GM04503 (cell line): ENCODE data around the gene COQ5.
"Not testable (repeated sequence)": the region's sequence is repeated elsewhere in the genome, so short reads cannot be mapped to it uniquely, and the experiment has no call there.

Source experiments
- DNase-seq: peaks from one replicate; pipeline ENCODE4 v3.0.0-alpha.2; 2012; ENCODE audit warnings: low read depth

The COQ5 gene

DNA sequence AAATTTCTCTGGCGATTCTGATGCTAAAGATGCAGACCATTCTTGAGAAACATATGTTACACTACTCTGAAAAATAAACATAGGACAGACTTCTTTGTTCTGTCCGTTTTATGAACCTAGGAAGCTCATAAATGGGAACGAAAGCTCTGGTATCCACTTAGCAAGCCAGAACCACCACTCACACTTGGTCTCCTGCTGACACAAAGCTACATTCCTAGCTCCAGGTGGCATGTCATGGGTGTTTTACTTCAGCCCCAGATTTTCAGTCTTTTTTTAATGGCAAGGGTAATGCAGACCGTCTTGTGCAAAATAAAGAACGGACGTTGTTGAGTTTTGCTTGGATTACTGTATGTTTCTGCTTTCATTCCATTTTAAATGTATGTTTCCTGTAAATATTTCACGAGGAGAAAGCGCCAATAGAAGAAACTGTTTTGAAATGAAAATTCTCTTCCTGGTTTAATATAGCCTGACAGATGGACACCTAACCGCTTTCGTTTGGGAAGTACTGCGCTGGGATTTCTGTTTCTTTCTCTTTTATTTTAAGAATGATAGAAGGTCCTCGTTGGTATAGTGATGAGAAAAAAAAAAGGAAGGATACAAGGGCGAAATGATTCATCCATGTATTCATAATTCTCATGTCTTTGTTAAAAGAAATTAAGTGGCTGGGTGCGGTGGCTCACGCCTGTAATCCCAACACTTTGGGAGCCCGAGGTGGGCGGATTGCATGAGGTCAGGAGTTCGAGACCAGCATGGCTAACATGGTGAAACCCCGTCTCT lies 871 bp upstream of the COQ5 start:
- DNase-seq = no peak

DNA sequence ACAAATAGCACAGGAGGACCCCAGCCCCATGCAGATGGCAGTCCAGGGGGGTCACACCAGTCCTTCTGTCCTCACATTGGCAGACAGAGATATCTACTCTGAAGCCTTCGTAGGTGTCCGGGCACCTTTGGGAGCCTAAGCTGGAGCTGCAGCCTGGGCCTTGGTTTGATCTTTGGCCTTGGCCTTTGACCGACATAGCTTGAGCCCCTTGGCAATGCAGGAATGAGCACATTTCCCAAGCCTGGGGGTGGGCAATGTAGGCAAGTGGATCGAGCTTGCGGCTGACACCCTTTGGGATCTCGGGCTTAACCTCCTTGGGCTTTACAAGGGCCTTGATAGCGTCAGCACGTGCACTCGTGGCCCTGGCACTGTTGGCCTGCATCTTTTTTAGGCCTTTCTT lies 6.4 kb downstream of the COQ5 start:
- no peak for DNase-seq

GRCh38 chr12:120519324-120519723 lies 9.6 kb downstream of the COQ5 start:
- not testable (repeated sequence) for DNase-seq

DNA sequence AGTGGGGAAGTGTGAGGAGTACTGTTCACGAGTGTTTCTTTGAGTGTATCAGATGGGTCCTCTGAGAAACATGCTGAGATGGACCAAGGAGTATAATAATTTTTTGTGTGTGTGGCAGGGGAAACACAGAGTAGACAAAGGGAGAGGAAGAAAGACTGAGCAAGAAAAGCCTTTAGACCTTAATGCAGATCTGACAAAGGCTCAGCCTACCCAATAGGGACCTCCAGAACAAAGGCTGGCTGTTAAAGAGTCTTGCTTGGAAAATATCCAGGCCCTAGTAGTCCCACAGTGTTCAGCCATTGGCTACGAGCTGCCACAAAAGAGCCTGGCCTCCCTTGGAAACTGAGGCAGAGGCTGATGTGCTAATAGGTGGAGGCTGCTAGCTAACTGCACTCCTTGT lies 13.5 kb downstream of the COQ5 start:
- no peak for DNase-seq

DNA sequence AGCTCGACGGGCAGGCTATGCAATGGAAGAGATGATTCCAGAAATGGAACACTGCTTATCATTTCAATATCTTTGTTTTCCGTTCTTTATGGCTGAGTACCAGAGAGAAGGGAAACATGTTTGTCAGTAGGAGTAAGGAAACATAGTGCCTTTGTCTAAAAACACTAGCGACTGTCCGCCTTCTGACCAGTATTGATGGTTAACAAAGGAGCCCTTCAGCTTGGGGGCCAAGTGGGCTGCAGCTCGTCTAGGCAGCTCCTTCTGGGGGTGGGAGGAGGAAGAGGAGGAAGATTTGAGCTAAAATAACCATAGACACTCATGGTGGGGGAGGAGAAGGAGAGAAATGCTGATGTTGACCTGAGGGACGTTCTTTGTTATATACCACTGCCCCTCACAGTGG lies 15.0 kb downstream of the COQ5 start:
- DNase-seq = no peak

GRCh38 chr12:120508537-120508936 lies 20.4 kb downstream of the COQ5 start:
- no peak for DNase-seq

DNA sequence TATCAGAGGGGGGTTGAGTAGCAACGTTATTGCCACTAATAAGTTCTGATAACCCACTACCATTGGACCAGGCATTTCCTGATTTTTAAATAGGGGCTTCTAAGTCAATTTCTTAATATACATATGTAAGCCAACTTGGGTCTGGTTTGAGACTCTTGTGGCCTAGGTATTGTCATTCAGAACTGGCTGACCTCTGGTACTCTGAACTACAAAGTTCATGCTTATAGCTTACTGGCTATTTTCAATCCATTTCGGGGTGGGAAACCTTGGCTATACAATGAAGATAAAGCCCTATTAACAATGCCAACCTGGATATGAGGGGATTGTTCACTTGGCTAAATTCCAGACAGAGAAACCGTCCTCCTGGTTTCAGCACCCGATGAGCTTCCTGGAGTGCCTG lies 24.4 kb downstream of the COQ5 start:
- no peak for DNase-seq

GRCh38 chr12:120500581-120500980 lies 28.4 kb downstream of the COQ5 start:
- DNase-seq = peak; percentile 28

DNA sequence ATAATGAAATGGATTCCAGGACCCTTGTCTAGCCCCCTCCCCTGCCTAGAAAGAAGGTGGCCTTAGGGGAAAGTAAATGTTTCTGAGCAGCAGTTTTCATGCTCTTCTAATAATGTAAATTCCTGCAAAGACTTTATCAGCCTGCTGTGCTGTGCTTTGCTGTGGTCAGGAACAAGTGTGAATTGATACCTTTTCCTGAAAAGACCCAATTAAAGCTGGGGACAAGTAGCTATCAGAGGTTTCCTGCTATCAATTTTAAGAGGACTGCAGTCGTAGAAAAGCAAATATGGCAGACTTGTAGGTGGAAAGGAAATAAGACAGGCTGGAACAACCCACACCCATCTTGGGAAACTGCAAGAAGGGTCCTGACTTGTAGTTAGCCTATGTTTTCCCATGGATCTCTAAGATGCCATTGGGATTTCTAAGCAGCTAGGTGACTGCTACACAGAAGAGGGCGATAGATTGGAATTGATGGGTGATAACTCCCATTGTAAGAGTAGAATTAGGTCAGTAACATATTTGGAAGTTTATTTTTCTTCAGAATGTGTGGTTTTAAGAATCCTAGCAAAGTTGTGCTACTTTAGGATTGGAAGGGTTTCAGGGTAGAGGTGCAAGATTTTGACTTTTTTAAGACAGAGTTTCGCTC lies 30.0 kb downstream of the COQ5 start:
- no peak for DNase-seq

- no peak for DNase-seq
Measured at GRCh38 chr12:120497524-120498150, 31.3 kb downstream of the COQ5 start.

DNA sequence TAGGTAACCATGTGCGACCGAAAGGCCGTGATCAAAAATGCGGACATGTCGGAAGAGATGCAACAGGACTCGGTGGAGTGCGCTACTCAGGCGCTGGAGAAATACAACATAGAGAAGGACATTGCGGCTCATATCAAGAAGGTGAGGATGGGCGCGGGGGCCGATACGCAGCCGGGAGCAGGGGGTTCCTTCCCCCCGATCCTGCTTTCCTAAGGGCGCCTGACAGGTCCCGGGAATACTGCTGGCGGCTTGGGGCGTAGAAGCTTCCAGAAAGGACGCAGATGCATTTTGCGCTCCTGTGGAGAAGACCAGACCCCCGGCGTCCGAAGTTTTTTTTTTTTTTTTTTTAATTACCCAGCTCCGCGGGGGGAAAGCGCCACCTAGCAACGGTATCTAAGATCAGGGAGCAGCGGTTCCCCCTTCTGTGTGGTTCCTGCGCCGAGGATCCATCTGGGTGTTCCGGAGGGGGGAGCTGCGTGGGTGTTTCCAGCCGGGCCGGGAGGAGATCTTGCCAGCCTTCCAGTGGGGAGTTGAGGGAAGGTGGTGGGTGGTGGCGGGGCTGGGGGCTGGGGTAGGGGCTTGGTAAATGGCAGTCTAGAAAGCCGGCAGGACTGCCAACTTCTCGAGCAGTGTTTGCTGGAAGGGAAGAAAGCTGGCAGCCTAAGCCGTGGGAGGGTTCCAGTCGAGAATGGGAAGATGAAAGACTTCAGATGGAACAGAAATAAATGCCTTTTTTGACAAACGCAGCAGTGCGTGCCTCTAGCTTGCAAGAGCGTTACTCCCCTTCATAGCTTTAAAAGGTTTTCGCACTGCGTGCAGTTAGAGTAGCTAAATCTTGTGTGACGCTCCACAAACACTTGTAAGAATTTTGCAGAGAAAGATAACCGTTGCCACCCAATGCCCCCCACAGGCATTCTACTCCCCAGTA lies 32.3 kb downstream of the COQ5 start:
- DNase-seq = no peak

- DNase-seq = peak; percentile 71
Measured at GRCh38 chr12:120495731-120496412, 33.1 kb downstream of the COQ5 start, which contains the start of gene DYNLL1. Gene DYNLL1 (plus strand): TSS chr12:120496113. CDS start chr12:120496422, 309 bp downstream.

- no peak for DNase-seq
Measured at GRCh38 chr12:120495186-120495730, 33.7 kb downstream of the COQ5 start.

DNA sequence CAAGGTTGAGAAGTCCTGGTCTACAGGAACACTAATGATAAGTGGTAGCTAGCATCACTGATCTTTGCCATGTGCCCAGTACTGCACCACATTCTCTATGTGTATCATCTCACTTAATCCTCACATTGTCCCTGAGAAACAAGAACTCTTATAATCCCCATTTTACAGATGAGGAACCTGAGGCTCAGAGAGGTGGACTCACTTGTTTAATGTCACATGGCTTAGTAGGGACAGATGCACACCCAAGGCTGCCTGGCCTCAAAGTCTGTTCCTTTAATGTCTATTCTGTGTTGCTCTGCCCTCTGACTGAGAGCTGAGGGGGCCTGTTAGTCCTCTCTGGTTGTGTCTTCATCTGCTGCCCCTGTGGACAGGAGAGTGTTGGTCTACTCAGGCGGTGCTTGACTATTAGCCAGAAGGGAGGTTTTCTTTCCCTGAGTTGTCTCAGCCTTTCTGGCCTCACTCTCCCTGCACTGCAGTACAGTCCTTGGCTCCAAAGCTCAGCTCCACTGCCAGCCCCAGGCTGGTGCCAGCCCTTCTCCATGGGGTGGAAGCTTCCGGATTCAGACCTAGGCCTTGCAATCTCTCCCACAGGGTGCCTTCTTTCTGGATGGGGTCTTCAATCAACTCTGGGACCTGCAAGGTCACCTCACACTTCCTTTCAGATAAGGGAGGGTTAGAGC lies 38.0 kb downstream of the COQ5 start:
- DNase-seq = no peak

DNA sequence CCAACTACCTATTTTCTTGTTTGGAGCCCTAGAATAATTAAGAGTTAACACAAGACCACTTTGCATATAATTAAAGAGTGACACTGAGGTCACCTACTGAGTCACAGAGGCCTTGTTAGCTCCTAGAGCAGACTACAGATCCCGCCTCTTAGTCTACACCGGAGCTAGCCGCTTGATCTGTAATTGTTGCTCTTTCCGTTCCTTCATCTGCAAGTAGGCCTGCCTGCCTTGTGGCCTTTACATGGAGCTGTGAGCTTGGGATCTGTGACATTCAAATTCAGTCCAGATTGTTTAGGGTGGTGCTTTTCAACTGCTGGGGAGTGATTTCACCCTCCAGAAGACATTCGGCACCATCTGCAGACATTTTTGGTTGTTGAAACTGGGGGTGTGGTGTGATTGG lies 38.6 kb downstream of the COQ5 start:
- no peak for DNase-seq

DNA sequence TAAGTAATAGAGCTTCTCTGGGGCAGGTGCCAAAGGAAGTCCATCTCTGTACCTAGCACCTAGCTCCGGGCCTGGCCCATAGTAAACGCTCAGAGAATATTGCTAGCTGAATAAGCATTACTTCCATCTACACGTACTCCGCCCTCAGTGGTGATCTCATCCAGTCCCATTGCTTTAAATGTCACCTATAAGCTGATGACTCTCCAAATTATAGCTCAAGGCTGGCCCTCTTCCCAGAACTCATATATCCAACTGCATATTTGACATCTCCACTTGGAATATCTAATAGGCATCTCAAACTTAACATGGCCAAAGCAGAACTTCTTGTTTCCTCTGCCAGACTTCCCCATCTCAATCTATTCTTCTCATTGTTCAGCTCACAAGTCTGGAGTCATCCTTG lies 39.9 kb downstream of the COQ5 start:
- no peak for DNase-seq

DNA sequence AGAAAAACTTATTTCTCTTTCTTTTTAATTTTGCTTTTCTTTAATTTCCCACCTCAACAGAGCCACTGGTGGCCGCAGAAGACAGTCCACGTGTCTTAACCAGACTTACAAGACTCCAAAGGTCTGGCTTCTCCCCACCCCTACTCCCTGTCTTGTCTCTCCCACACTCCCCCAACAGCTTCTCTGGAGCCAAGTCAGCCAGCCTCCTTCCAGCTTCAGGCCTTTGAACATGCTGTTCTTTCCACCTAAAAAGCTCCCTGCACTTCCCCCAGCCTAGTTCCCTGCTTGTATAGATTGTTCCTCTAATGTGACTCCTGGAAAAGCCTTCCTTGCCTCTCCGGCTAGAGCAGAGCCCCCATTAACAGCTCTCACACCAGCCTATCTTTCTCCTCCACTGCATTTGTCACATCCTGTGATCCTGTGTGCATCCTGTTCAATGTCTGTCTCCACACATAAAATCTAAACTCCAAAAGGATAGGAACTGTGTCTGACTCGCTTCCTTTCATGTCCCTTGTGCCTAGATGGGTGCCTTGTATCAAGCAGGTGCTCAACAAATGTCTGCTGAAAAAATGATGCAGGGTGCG lies 40.8 kb downstream of the COQ5 start:
- no peak for DNase-seq

DNA sequence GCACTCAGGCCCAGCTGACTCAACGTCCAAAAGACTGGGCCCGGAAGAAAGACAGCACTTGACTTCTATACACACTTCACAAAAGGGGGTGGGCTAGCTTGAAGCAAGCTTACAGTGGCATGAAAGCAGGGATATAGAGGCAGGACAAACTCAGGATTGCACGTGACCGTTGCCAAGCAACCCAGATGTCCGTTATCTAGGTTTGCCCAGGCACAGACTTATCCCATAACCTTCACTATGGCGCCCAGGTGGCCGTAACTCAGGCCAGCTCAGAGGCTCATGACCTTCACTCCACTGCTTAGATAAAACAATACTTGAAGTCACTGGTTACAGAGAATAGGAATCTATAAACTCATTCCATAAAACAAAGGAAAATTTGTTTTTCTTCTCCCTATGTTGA lies 41.4 kb downstream of the COQ5 start:
- DNase-seq = not testable (repeated sequence)

DNA sequence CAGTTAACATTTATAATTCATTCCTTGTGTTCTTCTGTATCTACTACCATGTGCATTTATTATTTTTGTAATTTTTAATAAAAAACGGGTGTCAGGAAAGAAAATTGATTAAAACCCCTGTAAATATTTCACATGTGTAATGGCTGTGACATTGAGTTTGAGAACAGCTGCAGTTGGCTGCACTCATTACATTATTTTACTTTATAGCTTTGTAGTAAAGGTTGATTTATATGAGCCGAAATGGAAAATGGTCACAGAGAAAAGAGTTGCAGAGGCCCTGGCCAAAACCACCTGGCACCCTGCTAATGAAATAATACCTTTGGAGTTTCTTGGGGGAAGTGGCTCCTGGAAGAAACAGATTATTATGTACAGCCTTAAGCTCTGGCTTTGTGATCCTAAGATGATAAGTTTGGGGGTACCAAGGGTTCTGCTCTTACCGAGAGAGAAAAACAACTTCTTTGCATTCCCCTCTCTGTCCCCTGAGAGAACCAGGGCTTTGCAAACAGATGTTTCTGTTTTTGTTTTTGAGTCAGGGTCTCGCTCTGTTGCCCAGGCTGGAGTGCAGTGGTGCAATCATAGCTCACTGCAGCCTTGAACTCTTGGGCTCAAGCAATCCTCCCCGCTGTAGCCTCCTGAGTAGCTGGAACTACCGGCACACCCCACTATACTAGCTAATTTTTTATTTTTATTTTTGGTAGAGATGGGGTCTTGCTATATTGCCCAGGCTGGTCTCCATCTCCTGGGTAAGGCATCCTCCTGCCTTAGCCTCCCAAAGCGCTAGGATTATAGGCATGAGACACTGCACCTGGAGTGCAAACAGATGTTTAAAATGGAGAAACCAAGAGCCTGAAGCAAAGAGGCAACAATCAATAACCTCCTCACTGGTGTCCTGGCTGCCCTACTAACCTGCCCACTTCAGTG lies 42.7 kb downstream of the COQ5 start:
- no peak for DNase-seq
